Fibroblast of lung (primary cell): ENCODE measurements around the gene UGGT2. TPM values are rescaled to one million over a fixed set of nuclear protein-coding genes. Genes with fewer than 3 reads are reported as not detected.

ENCODE experiments used
- DNase-seq, 2 donors: peaks; one replicate each; pipeline versions ENCODE4 v3.0.0 to v3.0.0-alpha.2; 2010; ENCODE audit warnings: low read depth in 2 of 2
- H2AFZ ChIP-seq: 2 replicates; pipeline ENCODE4 v1.5.1; 2012; ENCODE audit warnings: low read length, control low read depth, inconsistent platforms
- H3K27ac ChIP-seq: 2 replicates; pipeline ENCODE4 v1.5.1; 2011; ENCODE audit warnings: low read length, control low read depth; ENCODE audit not compliant: insufficient read depth
- H3K27me3 ChIP-seq: 2 replicates; pipeline ENCODE4 v1.5.1; 2011; ENCODE audit warnings: mild to moderate bottlenecking, low read length; ENCODE audit not compliant: control insufficient read depth, insufficient read depth
- H3K36me3 ChIP-seq: 2 replicates; pipeline ENCODE4 v1.5.1; 2011; ENCODE audit warnings: low read length; ENCODE audit not compliant: control insufficient read depth, insufficient read depth
- H3K4me1 ChIP-seq: 2 replicates; pipeline ENCODE4 v1.5.1; 2011; ENCODE audit warnings: low read length; ENCODE audit not compliant: control insufficient read depth, insufficient read depth; ENCODE audit errors: extremely low read depth
- H3K4me2 ChIP-seq: 2 replicates; pipeline ENCODE4 v1.5.1; 2011; ENCODE audit warnings: low read length, control low read depth; ENCODE audit not compliant: insufficient read depth; ENCODE audit errors: extremely low read depth
- H3K4me3 ChIP-seq, 4 experiments: fragments of 200-600 bp in 1 of 4; sonication (generic) in 1 of 4; replicated peaks in 1 of 4; 2 replicates each; pipeline ENCODE4 v1.5.1; 2011 to 2016; ENCODE audit warnings: low read length in 4 of 4, low read depth in 3 of 4, mild to moderate bottlenecking in 3 of 4, control low read depth in 2 of 4, inconsistent platforms in 1 of 4, mixed read lengths in 1 of 4; ENCODE audit not compliant: insufficient read depth in 1 of 4; ENCODE audit errors: control extremely low read depth in 1 of 4
- H3K79me2 ChIP-seq: 2 replicates; pipeline ENCODE4 v1.5.1; 2012; ENCODE audit warnings: mild to moderate bottlenecking, low read length, inconsistent platforms; ENCODE audit not compliant: control insufficient read depth, insufficient read depth
- H3K9ac ChIP-seq: 2 replicates; pipeline ENCODE4 v1.5.1; 2011; ENCODE audit warnings: mild to moderate bottlenecking, low read length, control low read depth; ENCODE audit not compliant: insufficient read depth
- H3K9me3 ChIP-seq: 2 replicates; pipeline ENCODE4 v1.5.1; 2012; ENCODE audit warnings: low read depth, low read length; ENCODE audit not compliant: control insufficient read depth, insufficient read depth
- H4K20me1 ChIP-seq: 2 replicates; pipeline ENCODE4 v1.5.1; 2011; ENCODE audit warnings: low read length; ENCODE audit not compliant: control insufficient read depth, insufficient read depth; ENCODE audit errors: extremely low read depth
- CTCF ChIP-seq, 2 donors: IDR thresholded peaks in 1 of 2; conservative IDR thresholded peaks in 1 of 2; 1 replicate in 1 of 2; 2 replicates in 1 of 2; pipeline ENCODE4 v1.5.1; 2011 to 2012; ENCODE audit warnings: low read length in 2 of 2, control low read depth in 1 of 2, inconsistent platforms in 1 of 2, low read depth in 1 of 2, mild to moderate bottlenecking in 1 of 2
- EZH2 ChIP-seq: IDR thresholded peaks from 2 replicates; pipeline ENCODE4 v1.5.1; 2012; ENCODE audit warnings: low read length, control low read depth, mild to moderate bottlenecking; ENCODE audit errors: missing control alignments
- polyA plus RNA-seq, 2 donors: library from polyadenylated mRNA; depleted of rRNA in 1 of 2; stranded (reverse) in 1 of 2; unstranded in 1 of 2; fragments of >200 nt; gene quantifications; 2 replicates each; pipeline ENCODE4 v1.2.1, GENCODE V29; 2011 to 2012; ENCODE audit warnings: missing spikeins in 1 of 2
- total RNA-seq: library from RNA; depleted of rRNA; stranded (reverse); fragments of >200 nt; gene quantifications from 2 replicates; pipeline ENCODE4 v1.2.1, GENCODE V29; 2014

Gene UGGT2
- total and polyA plus RNA-seq, 2 donors (not counting 1 experiment from before 2014, with no cell fraction given), result 26.3 to 47.2 TPM

GRCh38 chr13:95906999-95907398, 146.2 kb downstream of the UGGT2 start:
- DNase-seq, result no peak
- Histone ChIP-seq H3K4me1 (no peaks in the 10 kb centered on the region), H3K9me3 (no peaks in the 10 kb centered on the region), H3K9ac (no peak overlapping the region), H3K79me2 (no peaks in the 10 kb centered on the region), H3K4me2 (no peak overlapping the region), H3K36me3 (no peaks in the 10 kb centered on the region), H3K4me3 (no peak overlapping the region), H4K20me1 (no peaks in the 10 kb centered on the region), H3K27ac (no peak overlapping the region), H3K27me3 (no peaks in the 10 kb centered on the region), H2AFZ (no peak overlapping the region)
- TF ChIP-seq CTCF (conservative IDR thresholded peaks at IDR 0.05 in 1 of 2, IDR thresholded peaks at IDR 0.05 in 1 of 2; ENCODE audit: low read depth in 1 of 2, low read length in 2 of 2), result no peak
- no peak for TF ChIP-seq EZH2

- H3K27me3 ChIP-seq, result no peaks in the 10 kb centered on the region
- H2AFZ ChIP-seq, result no peak overlapping the region
- no peak for DNase-seq
- no peaks in the 10 kb centered on the region for H3K36me3 ChIP-seq
- H3K4me1 ChIP-seq, result no peaks in the 10 kb centered on the region
- H3K9me3 ChIP-seq, result no peaks in the 10 kb centered on the region
- no peak for TF ChIP-seq CTCF (conservative IDR thresholded peaks at IDR 0.05 in 1 of 2, IDR thresholded peaks at IDR 0.05 in 1 of 2; ENCODE audit: low read depth in 1 of 2, low read length in 2 of 2)
- TF ChIP-seq EZH2, result no peak
- H3K79me2 ChIP-seq, result no peaks in the 10 kb centered on the region
- H3K4me3 ChIP-seq, result no peak overlapping the region
- H3K27ac ChIP-seq, result no peak overlapping the region
- H3K9ac ChIP-seq, result no peak overlapping the region
- no peaks in the 10 kb centered on the region for H4K20me1 ChIP-seq
- no peak overlapping the region for H3K4me2 ChIP-seq
Observed at GRCh38 chr13:95903569-95903968, 149.6 kb downstream of the UGGT2 start.

GRCh38 chr13:95902741-95903140, 150.5 kb downstream of the UGGT2 start:
- Histone ChIP-seq H3K27me3 (no peaks in the 10 kb centered on the region), H2AFZ (no peak overlapping the region), H3K9ac (no peak overlapping the region), H3K36me3 (peaks cover 1% of the 10 kb centered on the region), H4K20me1 (no peaks in the 10 kb centered on the region), H3K4me2 (no peak overlapping the region), H3K4me1 (no peaks in the 10 kb centered on the region), H3K27ac (no peak overlapping the region), H3K4me3 (no peak overlapping the region), H3K79me2 (no peaks in the 10 kb centered on the region), H3K9me3 (no peaks in the 10 kb centered on the region)
- DNase-seq, result peak in 1 of 2 donors; percentile 8
- no peak for TF ChIP-seq EZH2
- no peak for TF ChIP-seq CTCF (conservative IDR thresholded peaks at IDR 0.05 in 1 of 2, IDR thresholded peaks at IDR 0.05 in 1 of 2; ENCODE audit: low read depth in 1 of 2, low read length in 2 of 2)
